ENCODE measurements around the gene KRTAP2-4.

The KRTAP2-4 gene

DNA sequence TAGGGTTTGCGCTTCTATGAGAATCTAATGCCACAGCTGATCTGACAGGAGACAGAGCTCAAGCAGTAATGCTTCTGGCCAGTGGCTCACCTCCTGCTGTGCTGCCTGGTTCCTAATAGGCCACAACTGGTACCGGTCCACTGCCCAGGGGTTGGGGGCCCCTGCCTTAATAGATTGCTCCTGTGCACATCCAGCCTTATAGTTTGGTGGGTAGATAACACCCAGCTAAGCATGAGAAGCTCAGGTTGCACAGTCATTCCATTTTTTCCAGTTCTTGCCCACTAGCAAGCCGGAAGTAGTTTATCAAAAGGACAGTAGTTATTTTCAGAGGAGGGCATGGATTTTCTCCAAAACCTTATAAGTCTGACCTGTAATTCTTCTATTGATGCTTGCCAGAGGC lies 46.3 kb downstream of the KRTAP2-4 start:
- ChIA-PET CTCF (no interaction called here), POLR2A (no interaction called here)
- no peak for TF ChIP-seq CTCF (IDR thresholded peaks at IDR 0.05; ENCODE audit: control extremely low read depth, extremely low read depth, low read depth, missing control alignments)
- DNase-seq (ENCODE audit: extremely low spot score) = no peak

GRCh38 chr17:41018541-41018940 lies 47.1 kb downstream of the KRTAP2-4 start:
- DNase-seq (ENCODE audit: extremely low spot score) = no peak
- POLR2A ChIA-PET = no interaction called here
- CTCF ChIA-PET = interaction anchor here (1.5 to 1.9 kb wide), 2 partner anchors 8 to 17 kb away, joined by 3 to 4 read pairs; no protein-coding TSS in a partner anchor
- no peak for TF ChIP-seq CTCF (IDR thresholded peaks at IDR 0.05; ENCODE audit: control extremely low read depth, extremely low read depth, low read depth, missing control alignments)

DNA sequence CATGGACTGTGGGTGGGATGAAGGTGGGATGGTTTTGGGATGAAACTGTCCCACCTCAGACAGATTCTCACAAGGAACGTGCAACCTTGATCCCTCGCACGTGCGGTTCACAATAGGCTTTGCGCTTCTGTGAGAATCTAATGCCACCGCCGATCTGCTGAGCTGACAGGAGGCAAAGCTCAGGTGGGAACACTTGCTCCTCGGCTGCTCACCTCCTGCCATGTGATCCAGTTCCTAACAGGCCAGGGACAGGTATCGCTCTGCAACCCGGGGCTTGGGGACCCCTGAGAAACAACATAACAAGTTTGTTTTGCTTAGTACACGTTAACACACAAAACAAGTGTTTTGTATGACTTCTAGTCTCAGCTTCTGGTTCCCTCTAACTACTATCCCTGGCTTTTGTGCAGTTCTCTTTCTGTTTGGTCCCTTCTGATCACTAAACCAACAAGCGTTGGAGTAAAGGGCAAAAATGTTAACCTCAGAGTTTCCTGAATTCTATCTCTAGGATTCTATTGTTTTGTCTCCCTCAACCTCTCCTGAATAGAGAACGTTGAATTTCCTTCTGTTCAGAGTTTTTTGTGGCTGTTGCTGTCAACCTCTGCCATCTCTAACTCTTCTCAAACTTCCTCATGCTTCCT lies 49.0 kb downstream of the KRTAP2-4 start:
- no peak for TF ChIP-seq CTCF (IDR thresholded peaks at IDR 0.05; ENCODE audit: control extremely low read depth, extremely low read depth, low read depth, missing control alignments)
- no peak for DNase-seq (ENCODE audit: extremely low spot score)
- POLR2A ChIA-PET = no interaction called here
- CTCF ChIA-PET = interaction anchor here (1.9 to 2.3 kb wide), 2 partner anchors 10 to 12 kb away, joined by 4 to 5 read pairs; no protein-coding TSS in a partner anchor

- ChIA-PET CTCF (interaction anchor here (0.9 to 2.3 kb wide), 2 partner anchors 13 to 255 kb away, joined by 3 to 5 read pairs; no protein-coding TSS in a partner anchor), POLR2A (no interaction called here)
- TF ChIP-seq CTCF (IDR thresholded peaks at IDR 0.05; ENCODE audit: control extremely low read depth, extremely low read depth, low read depth, missing control alignments) = no peak
- DNase-seq (ENCODE audit: extremely low spot score) = no peak
These were observed 50.2 kb downstream of the KRTAP2-4 start for GRCh38 chr17:41015454-41015853.
